Lower leg skin (tissue), 4 donors: ENCODE measurements around the gene CGB2. TPM values are rescaled to one million over a fixed set of nuclear protein-coding genes. Genes with fewer than 3 reads are reported as not detected.
"Not testable (repeated sequence)": the region's sequence is repeated elsewhere in the genome, so short reads cannot be mapped to it uniquely, and the experiment has no call there.

Experiments
- DNase-seq, 2 donors: peaks; one replicate each; pipeline ENCODE4 v3.0.0-alpha.2; 2019; ENCODE audit warnings: low spot score in 2 of 2
- H3K4me3 ChIP-seq: fragments of 200-600 bp; sonication (generic); 2 replicates; pipeline ENCODE4 v1.5.1; 2017; ENCODE audit warnings: mild to moderate bottlenecking, low read depth; ENCODE audit not compliant: poor library complexity, severe bottlenecking
- CTCF ChIP-seq, 3 donors: fragments of 450-650 bp; IDR thresholded peaks; one replicate each; pipeline ENCODE4 v1.5.1; 2016; ENCODE audit warnings: antibody characterized with exemption in 3 of 3, mild to moderate bottlenecking in 3 of 3, moderate library complexity in 2 of 3
- POLR2A ChIP-seq, 2 donors: fragments of 450-650 bp; IDR thresholded peaks; one replicate each; pipeline ENCODE4 v1.6.1; 2016 to 2017; ENCODE audit warnings: antibody characterized with exemption in 2 of 2, mild to moderate bottlenecking in 1 of 2, moderate library complexity in 1 of 2
- WGBS, 2 donors: methylation state at CpG; one replicate each; pipeline ENCODE4 v1.1.5; 2018; 5-methylcytosine and 5-hydroxymethylcytosine counted together
- intact Hi-C: fragments of 100-400 bp; cut with DNase I; formaldehyde crosslinking; loops from one replicate; pipeline ENCODE4 v1.15.0; 2023; ENCODE audit warnings: low total_unique reads
- total RNA-seq, 4 donors: library from RNA; depleted of rRNA; stranded (reverse); fragments of >200 nt; gene quantifications; one replicate each; pipeline ENCODE4 v1.1.0, GENCODE V29; 2016

CGB2 gene
- total RNA-seq, 4 donors from 2014 or later: not detected

DNA sequence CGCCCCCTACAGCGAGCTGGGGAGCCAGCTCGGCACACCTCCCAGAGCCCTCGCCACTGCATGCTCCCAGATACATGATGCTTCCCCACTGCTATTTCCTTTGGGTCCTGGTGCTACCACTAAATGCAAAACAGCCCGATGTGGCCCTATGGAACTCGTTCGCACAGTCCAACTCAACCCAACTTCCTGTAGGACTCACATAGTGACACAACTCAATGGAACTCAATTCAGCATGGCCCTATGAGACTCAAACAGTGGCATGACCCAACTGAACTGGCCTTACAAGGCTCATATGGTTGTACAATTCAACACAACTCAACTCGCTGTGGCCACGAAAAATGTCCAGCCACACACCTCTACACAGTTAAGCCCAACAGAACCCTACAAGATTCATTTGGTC lies 37.3 kb downstream of the CGB2 start:
- intact Hi-C loops: no loop called here
- 88 to 92% methylated on average over 9 of the region's 9 CpGs for WGBS, 2 donors
- no peak for TF ChIP-seq POLR2A (IDR thresholded peaks at IDR 0.05)
- DNase-seq: no peak
- H3K4me3 ChIP-seq: no peak overlapping the region

DNA sequence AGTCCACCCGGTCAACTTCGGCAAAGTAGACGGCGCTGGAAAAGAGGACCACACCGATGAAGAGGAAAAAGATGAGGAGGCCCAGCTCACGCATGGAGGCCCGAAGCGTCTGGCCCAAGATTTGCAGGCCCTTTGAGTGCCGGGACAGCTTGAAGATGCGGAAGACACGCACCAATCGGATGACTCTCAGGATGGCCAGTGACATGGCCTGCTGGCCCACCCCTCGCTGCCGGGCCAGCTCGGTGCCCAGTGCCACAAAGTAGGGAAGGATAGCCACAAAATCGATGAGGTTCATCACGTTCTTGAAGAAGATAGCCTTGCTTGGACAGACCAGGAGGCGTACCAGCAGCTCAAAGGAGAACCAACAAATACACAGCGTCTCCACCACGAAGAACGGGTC lies 38.7 kb downstream of the CGB2 start:
- no peak overlapping the region for H3K4me3 ChIP-seq
- TF ChIP-seq POLR2A (IDR thresholded peaks at IDR 0.05): no peak
- TF ChIP-seq CTCF (IDR thresholded peaks at IDR 0.05): no peak
- intact Hi-C loops: no loop called here
- 96 to 97% methylated on average over 21 of the region's 21 CpGs for WGBS, 2 donors
- DNase-seq: no peak

GRCh38 chr19:49071860-49072547 lies 40.3 kb downstream of the CGB2 start:
- DNase-seq: peak in 1 of 2 donors; percentile 84
- intact Hi-C loops: no loop called here
- TF ChIP-seq CTCF (IDR thresholded peaks at IDR 0.05) (no peak), POLR2A (IDR thresholded peaks at IDR 0.05) (no peak)
- H3K4me3 ChIP-seq: no peak overlapping the region
- 5% methylated on average over 31 to 32 of the region's 93 CpGs for WGBS, 2 donors

GRCh38 chr19:49073514-49074378 lies 42.1 kb downstream of the CGB2 start:
- peak in 1 of 2 donors; percentile 81 for DNase-seq
- no peak for TF ChIP-seq POLR2A (IDR thresholded peaks at IDR 0.05)
- TF ChIP-seq CTCF (IDR thresholded peaks at IDR 0.05): no peak
- intact Hi-C loops: no loop called here
- 47 to 50% methylated on average over 23 of the region's 23 CpGs for WGBS, 2 donors
- H3K4me3 ChIP-seq: no peak overlapping the region

- H3K4me3 ChIP-seq, intact Hi-C loops: not testable (repeated sequence)
- 27 to 29% methylated on average over 9 of the region's 9 CpGs for WGBS, 2 donors
- peak in 1 of 3 donors; percentile 50 for TF ChIP-seq CTCF (IDR thresholded peaks at IDR 0.05)
- DNase-seq: peak; percentile 46 to 91
Measured at GRCh38 chr19:49074869-49075268, 43.2 kb downstream of the CGB2 start.

- intact Hi-C loops: no loop called here
- no peak for DNase-seq
- no peak for TF ChIP-seq CTCF (IDR thresholded peaks at IDR 0.05)
- no peak for TF ChIP-seq POLR2A (IDR thresholded peaks at IDR 0.05)
- no peak overlapping the region for H3K4me3 ChIP-seq
- WGBS, 2 donors: 85 to 92% methylated on average over 4 of the region's 4 CpGs
Measured at GRCh38 chr19:49080392-49080791, 48.7 kb downstream of the CGB2 start.
